K562 (cell line): Measurements from ENCODE around the gene ATF5. TPM values are rescaled to one million over a fixed set of nuclear protein-coding genes. Genes with fewer than 3 reads are reported as not detected.
A peak's percentile ranks its signal among the peaks of the same experiment; 100 is the strongest.

Source experiments
- HMG20B ChIP-seq: fragments of 250-450 bp; sonication (Bioruptor Pico); IDR thresholded peaks from 2 replicates; pipeline ENCODE4 v1.5.0; 2021; ENCODE audit warnings: mild to moderate bottlenecking
- KDM1A ChIP-seq, 2 experiments: fragments of 450-650 bp; IDR thresholded peaks; 2 replicates each; pipeline ENCODE4 v1.6.1; 2016; ENCODE audit warnings: mild to moderate bottlenecking in 2 of 2
- KLF1 ChIP-seq: fragments of 450-650 bp; IDR thresholded peaks from 2 replicates; pipeline ENCODE4 v1.6.1; 2016; ENCODE audit warnings: missing genetic modification characterization, missing compliant biosample characterization
- NFYB ChIP-seq: IDR thresholded peaks from 2 replicates; pipeline ENCODE4 v1.6.1; 2011; ENCODE audit warnings: mild to moderate bottlenecking, moderate library complexity; ENCODE audit not compliant: insufficient read length; ENCODE audit errors: extremely low read depth
- RBM25 ChIP-seq: fragments of 200-400 bp; formaldehyde crosslinking; IDR thresholded peaks from 2 replicates; pipeline ENCODE4 v1.6.1; 2018; ENCODE audit warnings: low read length, low read depth, moderate library complexity; ENCODE audit not compliant: severe bottlenecking
- RBM34 ChIP-seq: fragments of 200-400 bp; formaldehyde crosslinking; IDR thresholded peaks from 2 replicates; pipeline ENCODE4 v1.6.1; 2018; ENCODE audit warnings: low read length, borderline replicate concordance; ENCODE audit not compliant: insufficient read depth
- SP2 ChIP-seq: IDR thresholded peaks from 2 replicates; pipeline ENCODE4 v1.6.1; 2011; ENCODE audit warnings: mild to moderate bottlenecking, low read depth, low read length, moderate library complexity; ENCODE audit not compliant: poor library complexity, severe bottlenecking; ENCODE audit errors: extremely low read depth
- ZNF408 ChIP-seq: fragments of 250-450 bp; sonication (Bioruptor Pico); IDR thresholded peaks from 2 replicates; pipeline ENCODE4 v1.4.0; 2020; ENCODE audit warnings: low read depth, mild to moderate bottlenecking, moderate library complexity
- polyA plus RNA-seq, 8 experiments: library from polyadenylated mRNA; depleted of rRNA in 4 of 8; stranded (reverse) in 5 of 8; unstranded in 3 of 8; fragments of >200 nt; fragmentation: Nextera tagmentation in 2 of 8; fragmentation: Illumina TruSeq in 1 of 8; extraction: Ambion mirVana in 2 of 8; extraction: Trizol in 1 of 8; gene quantifications; 2 replicates each; pipeline versions ENCODE4 v1.2.1 to v1.2.3, GENCODE V29; 2011 to 2014; ENCODE audit warnings: inconsistent platforms in 1 of 8, missing spikeins in 1 of 8
- total RNA-seq, 7 experiments: library from RNA; depleted of rRNA in 6 of 7; stranded (reverse); fragments of >200 nt in 6 of 7; fragmentation: Illumina TruSeq in 2 of 7; extraction: Trizol in 2 of 7; gene quantifications; 2 replicates each; pipeline versions ENCODE4 v1.2.1 to v1.2.3, GENCODE V29; 2011 to 2021; ENCODE audit warnings: low replicate concordance in 1 of 7
- TF ChIP-seq, protein P1 (sequence below): fragments of 250-450 bp; sonication (Bioruptor Pico); IDR thresholded peaks from 2 replicates; pipeline ENCODE4 v1.9.0; 2021; ENCODE audit warnings: mild to moderate bottlenecking, inconsistent platforms
- TF ChIP-seq, protein P2 (sequence below), 2 experiments: IDR thresholded peaks in 1 of 2; conservative IDR thresholded peaks in 1 of 2; 2 replicates each; pipeline ENCODE4 v1.6.1; 2016; ENCODE audit warnings: low read depth in 2 of 2, mild to moderate bottlenecking in 1 of 2, missing compliant biosample characterization in 1 of 2, missing genetic modification characterization in 1 of 2, moderate library complexity in 1 of 2

The ATF5 gene
- total and polyA plus RNA-seq, 9 of the 15 experiments (the other 6 are each of a cell fraction or from before 2014, with no cell fraction given): 3.0 to 57.6 (median 11.1) TPM

DNA sequence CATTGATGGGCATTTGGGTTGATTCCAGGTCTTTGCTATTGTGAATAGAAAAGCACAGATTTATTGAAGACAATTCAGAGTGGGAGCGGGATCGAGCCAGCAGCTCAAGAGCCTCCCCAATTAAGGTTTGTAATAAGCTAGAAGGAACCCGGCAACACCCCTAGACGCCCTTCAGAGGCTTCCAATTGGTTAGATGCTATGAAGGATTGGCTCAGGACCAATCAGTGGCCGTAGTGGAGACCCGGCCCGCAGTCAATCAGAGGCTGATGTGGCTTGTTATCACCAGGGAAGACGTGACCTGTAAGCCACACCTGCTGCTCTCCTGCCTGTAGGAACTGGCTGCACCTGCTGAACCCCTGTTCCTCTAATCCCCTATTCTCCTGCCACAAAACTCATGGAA lies 17.4 kb downstream of the ATF5 start (continued):
- TF ChIP-seq, protein P1, sequence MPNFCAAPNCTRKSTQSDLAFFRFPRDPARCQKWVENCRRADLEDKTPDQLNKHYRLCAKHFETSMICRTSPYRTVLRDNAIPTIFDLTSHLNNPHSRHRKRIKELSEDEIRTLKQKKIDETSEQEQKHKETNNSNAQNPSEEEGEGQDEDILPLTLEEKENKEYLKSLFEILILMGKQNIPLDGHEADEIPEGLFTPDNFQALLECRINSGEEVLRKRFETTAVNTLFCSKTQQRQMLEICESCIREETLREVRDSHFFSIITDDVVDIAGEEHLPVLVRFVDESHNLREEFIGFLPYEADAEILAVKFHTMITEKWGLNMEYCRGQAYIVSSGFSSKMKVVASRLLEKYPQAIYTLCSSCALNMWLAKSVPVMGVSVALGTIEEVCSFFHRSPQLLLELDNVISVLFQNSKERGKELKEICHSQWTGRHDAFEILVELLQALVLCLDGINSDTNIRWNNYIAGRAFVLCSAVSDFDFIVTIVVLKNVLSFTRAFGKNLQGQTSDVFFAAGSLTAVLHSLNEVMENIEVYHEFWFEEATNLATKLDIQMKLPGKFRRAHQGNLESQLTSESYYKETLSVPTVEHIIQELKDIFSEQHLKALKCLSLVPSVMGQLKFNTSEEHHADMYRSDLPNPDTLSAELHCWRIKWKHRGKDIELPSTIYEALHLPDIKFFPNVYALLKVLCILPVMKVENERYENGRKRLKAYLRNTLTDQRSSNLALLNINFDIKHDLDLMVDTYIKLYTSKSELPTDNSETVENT (CRISPR knock-in tag): no peak
- TF ChIP-seq KDM1A (IDR thresholded peaks at IDR 0.05): no peak
- TF ChIP-seq, protein P2, sequence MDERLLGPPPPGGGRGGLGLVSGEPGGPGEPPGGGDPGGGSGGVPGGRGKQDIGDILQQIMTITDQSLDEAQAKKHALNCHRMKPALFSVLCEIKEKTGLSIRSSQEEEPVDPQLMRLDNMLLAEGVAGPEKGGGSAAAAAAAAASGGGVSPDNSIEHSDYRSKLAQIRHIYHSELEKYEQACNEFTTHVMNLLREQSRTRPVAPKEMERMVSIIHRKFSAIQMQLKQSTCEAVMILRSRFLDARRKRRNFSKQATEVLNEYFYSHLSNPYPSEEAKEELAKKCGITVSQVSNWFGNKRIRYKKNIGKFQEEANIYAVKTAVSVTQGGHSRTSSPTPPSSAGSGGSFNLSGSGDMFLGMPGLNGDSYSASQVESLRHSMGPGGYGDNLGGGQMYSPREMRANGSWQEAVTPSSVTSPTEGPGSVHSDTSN (CRISPR knock-in tag; IDR thresholded peaks at IDR 0.05; ENCODE audit: low read depth): no peak
- TF ChIP-seq, protein P2 (tag; conservative IDR thresholded peaks at IDR 0.05; ENCODE audit: low read depth): peak; percentile 65
- peak; percentile 10 for TF ChIP-seq RBM25
- TF ChIP-seq KLF1: no peak
- TF ChIP-seq RBM34: no peak
- TF ChIP-seq HMG20B (CRISPR knock-in tag): no peak
- peak; percentile 22 for TF ChIP-seq SP2
- TF ChIP-seq NFYB: peak; percentile 78
- TF ChIP-seq ZNF408 (CRISPR knock-in tag): no peak
- TF ChIP-seq, all 486 proteins: peak for 6
